Left renal cortex interstitium (tissue), 4 donors: ENCODE data around the gene SP1. TPM values are rescaled to one million over a fixed set of nuclear protein-coding genes. Genes with fewer than 3 reads are reported as not detected.
"Not testable (repeated sequence)": the region's sequence is repeated elsewhere in the genome, so short reads cannot be mapped to it uniquely, and the experiment has no call there.

Source experiments
- DNase-seq, 4 donors: peaks; one replicate each; pipeline ENCODE4 v3.0.0-alpha.2; 2013; ENCODE audit warnings: low read depth in 4 of 4, low spot score in 2 of 4, missing footprints in 1 of 4
- polyA plus RNA-seq, 4 donors: library from polyadenylated mRNA; unstranded; fragments of 120-200 nt; gene quantifications; one replicate each; pipeline ENCODE4 v1.2.1, GENCODE V29; 2013; ENCODE audit not compliant: insufficient read length in 4 of 4

SP1 gene
- polyA plus RNA-seq, 4 donors, result 65.1 to 84.2 (median 78.0) TPM

GRCh38 chr12:53355121-53355520, 24.9 kb upstream of the SP1 start:
- no peak for DNase-seq

- no peak for DNase-seq
Observed at GRCh38 chr12:53358836-53359419, 21.0 kb upstream of the SP1 start.

- DNase-seq, result not testable (repeated sequence)
Observed at GRCh38 chr12:53361638-53362037, 18.3 kb upstream of the SP1 start.

GRCh38 chr12:53365245-53365904, 14.6 kb upstream of the SP1 start:
- no peak for DNase-seq

- not testable (repeated sequence) for DNase-seq
Observed at GRCh38 chr12:53373554-53374133, 6.3 kb upstream of the SP1 start.

- DNase-seq, result not testable (repeated sequence)
Observed at GRCh38 chr12:53374277-53374676, 5.7 kb upstream of the SP1 start.

GRCh38 chr12:53376747-53377146, 3.2 kb upstream of the SP1 start:
- no peak for DNase-seq

- no peak for DNase-seq
Observed at GRCh38 chr12:53378222-53378621, 1.8 kb upstream of the SP1 start.

GRCh38 chr12:53378724-53379388, 1.1 kb upstream of the SP1 start:
- DNase-seq, result peak in 2 of 4 donors; percentile 52 to 85

- peak; percentile 100 for DNase-seq
Observed at GRCh38 chr12:53379389-53380103, 430 bp upstream of the SP1 start.

- DNase-seq, result no peak
Observed at GRCh38 chr12:53380794-53381730, 1.1 kb downstream of the SP1 start.

- DNase-seq, result no peak
Observed at GRCh38 chr12:53381731-53382630, 2.0 kb downstream of the SP1 start.

GRCh38 chr12:53383258-53383657, 3.3 kb downstream of the SP1 start:
- no peak for DNase-seq

GRCh38 chr12:53386381-53386780, 6.4 kb downstream of the SP1 start:
- DNase-seq, result not testable (repeated sequence)

GRCh38 chr12:53388932-53389331, 9.0 kb downstream of the SP1 start:
- DNase-seq, result no peak

- DNase-seq, result no peak
Observed at GRCh38 chr12:53389702-53390101, 9.7 kb downstream of the SP1 start.

GRCh38 chr12:53391724-53392123, 11.7 kb downstream of the SP1 start:
- DNase-seq, result no peak

- DNase-seq, result no peak
Observed at GRCh38 chr12:53399896-53400295, 19.9 kb downstream of the SP1 start.

- not testable (repeated sequence) for DNase-seq
Observed at GRCh38 chr12:53402351-53402750, 22.4 kb downstream of the SP1 start.
